ENCODE data around the gene RGS8.
A peak's percentile ranks its signal among the peaks of the same experiment; 100 is the strongest.
"Not testable (repeated sequence)": the region's sequence is repeated elsewhere in the genome, so short reads cannot be mapped to it uniquely, and the experiment has no call there.

Gene RGS8

GRCh38 chr1:182703539-182703938, 19.2 kb upstream of the RGS8 start:
- H3K4me3 ChIP-seq (replicated peaks in 1 of 2; ENCODE audit: low read depth in 2 of 2, low read length in 2 of 2) = no peak overlapping the region
- no peak for DNase-seq (ENCODE audit: low read depth in 2 of 2)
- TF ChIP-seq CTCF (IDR thresholded peaks at IDR 0.05; ENCODE audit: low read depth, low read length) = no peak

DNA sequence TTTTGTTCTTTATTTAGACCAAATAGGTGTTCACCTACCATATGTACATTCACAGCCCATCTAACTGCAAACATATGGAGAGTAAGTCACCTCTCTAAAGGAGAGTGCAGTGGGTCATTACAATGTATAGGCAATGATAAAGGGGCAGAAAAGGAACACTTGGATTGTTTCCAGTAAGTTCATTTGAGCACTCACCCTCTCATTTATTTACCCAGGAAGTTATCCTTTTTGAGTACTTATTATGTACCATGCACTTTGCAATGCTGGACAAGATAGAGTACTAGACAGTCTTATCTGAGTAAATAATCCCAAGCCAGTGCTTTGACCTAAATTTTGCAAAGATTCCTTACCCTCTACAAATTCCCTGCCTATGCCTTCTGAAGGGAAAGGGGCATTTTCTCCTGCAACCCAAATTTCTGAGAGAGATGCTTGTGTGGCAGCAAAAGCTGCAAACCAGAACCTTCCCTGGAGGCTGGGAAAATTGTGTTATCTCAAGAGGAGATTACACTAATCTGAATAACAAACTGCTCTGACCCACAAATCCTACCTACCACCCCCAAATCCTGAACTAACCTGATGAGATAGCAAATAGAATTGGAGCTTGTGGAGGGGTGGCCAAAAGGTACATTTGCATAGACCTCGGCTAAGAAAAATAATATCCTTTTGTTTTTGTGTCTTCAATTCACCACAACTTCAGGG, 18.6 kb upstream of the RGS8 start:
- TF ChIP-seq CTCF (IDR thresholded peaks at IDR 0.05; ENCODE audit: low read depth, low read length) = no peak
- H3K4me3 ChIP-seq (replicated peaks in 1 of 2; ENCODE audit: low read depth in 2 of 2, low read length in 2 of 2) = no peak overlapping the region
- no peak for DNase-seq (ENCODE audit: low read depth in 2 of 2)

- no peak for DNase-seq (ENCODE audit: low read depth in 2 of 2)
- no peak overlapping the region for H3K4me3 ChIP-seq (replicated peaks in 1 of 2; ENCODE audit: low read depth in 2 of 2, low read length in 2 of 2)
- TF ChIP-seq CTCF (IDR thresholded peaks at IDR 0.05; ENCODE audit: low read depth, low read length) = no peak
Observed at GRCh38 chr1:182700351-182700709, 15.9 kb upstream of the RGS8 start.

GRCh38 chr1:182699393-182700350, 15.3 kb upstream of the RGS8 start:
- peak in 1 of 2 donors; percentile 57 for DNase-seq (ENCODE audit: low read depth in 2 of 2)
- no peak for TF ChIP-seq CTCF (IDR thresholded peaks at IDR 0.05; ENCODE audit: low read depth, low read length)
- no peak overlapping the region for H3K4me3 ChIP-seq (replicated peaks in 1 of 2; ENCODE audit: low read depth in 2 of 2, low read length in 2 of 2)

- no peak for DNase-seq (ENCODE audit: low read depth in 2 of 2)
- H3K4me3 ChIP-seq (replicated peaks in 1 of 2; ENCODE audit: low read depth in 2 of 2, low read length in 2 of 2) = no peak overlapping the region
- TF ChIP-seq CTCF (IDR thresholded peaks at IDR 0.05; ENCODE audit: low read depth, low read length) = no peak
Observed at GRCh38 chr1:182698971-182699370, 14.6 kb upstream of the RGS8 start.

DNA sequence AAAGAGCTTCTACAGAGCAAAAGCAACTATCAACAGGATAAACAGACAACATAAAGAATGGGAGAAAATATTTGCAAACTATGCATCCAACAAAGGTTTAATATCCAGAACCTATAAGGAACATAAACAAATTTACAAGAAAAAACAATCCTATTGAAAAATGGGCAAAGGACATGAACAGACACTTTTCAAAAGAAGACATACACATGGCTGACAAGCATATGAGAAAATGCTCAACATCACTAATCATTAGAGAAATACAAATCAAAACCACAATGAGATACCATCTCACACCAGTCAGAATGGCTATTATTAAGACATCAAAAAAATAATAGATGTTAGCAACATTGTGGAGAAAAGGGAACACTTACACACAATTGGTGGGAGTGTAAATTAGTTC, 8.8 kb upstream of the RGS8 start:
- DNase-seq (ENCODE audit: low read depth in 2 of 2); H3K4me3 ChIP-seq (replicated peaks in 1 of 2; ENCODE audit: low read depth in 2 of 2, low read length in 2 of 2): not testable (repeated sequence)

GRCh38 chr1:182690886-182691443, 6.6 kb upstream of the RGS8 start:
- no peak for TF ChIP-seq CTCF (IDR thresholded peaks at IDR 0.05; ENCODE audit: low read depth, low read length)
- H3K4me3 ChIP-seq (replicated peaks in 1 of 2; ENCODE audit: low read depth in 2 of 2, low read length in 2 of 2) = no peak overlapping the region
- DNase-seq (ENCODE audit: low read depth in 2 of 2) = no peak
